Smooth muscle cell (in vitro differentiated cells): Measurements from ENCODE around the gene SLC8A1. TPM values are rescaled to one million over a fixed set of nuclear protein-coding genes. Genes with fewer than 3 reads are reported as not detected.

Experiments
- DNase-seq: peaks from one replicate; lab custom pipeline; 2025; ENCODE audit not compliant: unreplicated experiment; lab: John Stamatoyannopoulos, UW
- H2AFZ ChIP-seq: fragments of 200-600 bp; sonication (generic); 2 replicates; pipeline ENCODE4 v1.6.0; 2016; ENCODE audit warnings: antibody characterized with exemption, low read depth, mild to moderate bottlenecking
- H3F3A ChIP-seq: fragments of 200-600 bp; sonication (generic); 2 replicates; pipeline ENCODE4 v1.6.0; 2017; ENCODE audit warnings: antibody characterized with exemption, low read depth
- H3K27ac ChIP-seq: fragments of 200-600 bp; sonication (generic); 2 replicates; pipeline ENCODE4 v1.5.1; 2016; ENCODE audit warnings: low read depth, mild to moderate bottlenecking
- H3K27me3 ChIP-seq: fragments of 200-600 bp; sonication (generic); 2 replicates; pipeline ENCODE4 v1.6.1; 2016; ENCODE audit warnings: low read depth, mild to moderate bottlenecking
- H3K36me3 ChIP-seq: fragments of 200-600 bp; sonication (generic); 2 replicates; pipeline ENCODE4 v1.5.1; 2016; ENCODE audit warnings: low read depth
- H3K4me1 ChIP-seq: fragments of 200-600 bp; sonication (generic); 2 replicates; pipeline ENCODE4 v1.5.1; 2016; ENCODE audit warnings: low read depth
- H3K4me2 ChIP-seq: fragments of 200-600 bp; sonication (generic); 2 replicates; pipeline ENCODE4 v1.6.0; 2016; ENCODE audit warnings: mild to moderate bottlenecking
- H3K4me3 ChIP-seq: fragments of 200-600 bp; sonication (generic); 2 replicates; pipeline ENCODE4 v1.5.1; 2016; ENCODE audit warnings: mild to moderate bottlenecking
- H3K79me2 ChIP-seq: fragments of 200-600 bp; sonication (generic); 2 replicates; pipeline ENCODE4 v1.6.0; 2016; ENCODE audit warnings: low read depth, mild to moderate bottlenecking
- H3K9ac ChIP-seq: fragments of 200-600 bp; sonication (generic); 2 replicates; pipeline ENCODE4 v1.6.0; 2016; ENCODE audit warnings: low read depth
- H3K9me3 ChIP-seq: fragments of 200-600 bp; sonication (generic); replicated peaks from 2 replicates; pipeline ENCODE4 v1.5.1; 2016; ENCODE audit warnings: low read depth
- H4K20me1 ChIP-seq: fragments of 200-600 bp; sonication (generic); 2 replicates; pipeline ENCODE4 v1.6.0; 2016; ENCODE audit warnings: low read depth
- WGBS: methylation state at CpG from one replicate; pipeline ENCODE4 v1.1.7; 2016; ENCODE audit warnings: low lambda C conversion rate; 5-methylcytosine and 5-hydroxymethylcytosine counted together
- polyA plus RNA-seq: library from polyadenylated mRNA; unstranded; fragments of >200 nt; fragmentation: Nextera tagmentation; extraction: Ambion mirVana; gene quantifications from 2 replicates; pipeline ENCODE4 v1.2.1, GENCODE V29; 2016
- total RNA-seq: library from RNA; depleted of rRNA; stranded (reverse); fragments of >200 nt; gene quantifications from 2 replicates; pipeline ENCODE4 v1.2.3, GENCODE V29; 2014
- TF ChIP-seq, protein P1 (sequence below): fragments of 200-600 bp; sonication (generic); IDR thresholded peaks from 2 replicates; pipeline ENCODE4 v1.5.1; 2017; ENCODE audit warnings: borderline replicate concordance, mild to moderate bottlenecking, antibody characterized with exemption; ENCODE audit not compliant: insufficient read depth, poor library complexity, severe bottlenecking

SLC8A1 gene
- total RNA-seq: 5.3 and 6.3 TPM in 2 replicates
- polyA plus RNA-seq: 1.1 and 1.3 TPM in 2 replicates

DNA sequence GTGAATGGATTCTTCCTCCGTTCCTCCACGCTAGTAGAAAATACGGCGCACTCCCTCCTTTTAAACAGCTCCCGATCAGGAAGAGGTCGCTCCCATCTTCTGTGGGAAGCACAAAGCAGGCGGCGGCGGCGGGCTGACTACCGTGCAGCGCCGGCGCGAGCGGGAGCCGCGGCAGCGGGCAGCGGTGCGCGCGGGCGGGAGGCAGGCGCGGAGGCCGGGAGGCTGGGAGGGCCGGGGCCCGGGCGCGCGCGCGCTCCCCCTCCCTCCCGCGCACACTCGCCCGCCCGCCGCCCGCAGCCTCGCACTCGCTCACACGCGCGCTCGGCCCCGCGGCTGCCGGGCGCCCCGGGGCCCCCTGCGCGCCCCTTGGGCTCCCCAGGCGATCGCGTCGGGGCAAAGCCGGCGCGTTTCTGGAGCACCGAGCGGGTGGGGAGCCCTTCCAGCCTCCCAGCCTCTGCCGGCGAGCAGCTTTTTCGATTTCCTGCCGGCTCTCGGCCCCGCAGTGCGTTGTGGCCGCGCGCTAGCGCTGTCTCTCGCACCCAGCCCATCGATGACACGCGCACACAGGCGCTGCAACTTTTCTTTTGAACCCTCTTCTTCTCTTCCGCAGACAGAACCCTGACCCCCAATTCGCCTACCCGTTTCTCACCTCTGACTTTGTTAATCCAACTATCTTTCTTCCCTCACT is at the start of gene SLC8A1:
Gene SLC8A1 (minus strand): TSS at position 173 of the 688 bp plus-strand sequence.
- Histone ChIP-seq H3K9me3 (no peaks in the 10 kb centered on the region), H4K20me1 (no peaks in the 10 kb centered on the region), H3K79me2 (no peaks in the 10 kb centered on the region), H3K9ac (no peak within 1 kb of the TSS), H3K4me2 (peak within 1 kb of the TSS; percentile 94), H3K27ac (no peak within 1 kb of the TSS), H3F3A (no peaks in the 10 kb centered on the region), H3K36me3 (no peaks in the 10 kb centered on the region), H3K4me3 (peak within 1 kb of the TSS; percentile 63), H3K4me1 (no peaks in the 10 kb centered on the region), H3K27me3 (peaks cover 27% of the 10 kb centered on the region), H2AFZ (peak within 1 kb of the TSS; percentile 91)
- TF ChIP-seq, protein P1, sequence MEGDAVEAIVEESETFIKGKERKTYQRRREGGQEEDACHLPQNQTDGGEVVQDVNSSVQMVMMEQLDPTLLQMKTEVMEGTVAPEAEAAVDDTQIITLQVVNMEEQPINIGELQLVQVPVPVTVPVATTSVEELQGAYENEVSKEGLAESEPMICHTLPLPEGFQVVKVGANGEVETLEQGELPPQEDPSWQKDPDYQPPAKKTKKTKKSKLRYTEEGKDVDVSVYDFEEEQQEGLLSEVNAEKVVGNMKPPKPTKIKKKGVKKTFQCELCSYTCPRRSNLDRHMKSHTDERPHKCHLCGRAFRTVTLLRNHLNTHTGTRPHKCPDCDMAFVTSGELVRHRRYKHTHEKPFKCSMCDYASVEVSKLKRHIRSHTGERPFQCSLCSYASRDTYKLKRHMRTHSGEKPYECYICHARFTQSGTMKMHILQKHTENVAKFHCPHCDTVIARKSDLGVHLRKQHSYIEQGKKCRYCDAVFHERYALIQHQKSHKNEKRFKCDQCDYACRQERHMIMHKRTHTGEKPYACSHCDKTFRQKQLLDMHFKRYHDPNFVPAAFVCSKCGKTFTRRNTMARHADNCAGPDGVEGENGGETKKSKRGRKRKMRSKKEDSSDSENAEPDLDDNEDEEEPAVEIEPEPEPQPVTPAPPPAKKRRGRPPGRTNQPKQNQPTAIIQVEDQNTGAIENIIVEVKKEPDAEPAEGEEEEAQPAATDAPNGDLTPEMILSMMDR: no peak
- no peak for DNase-seq
- 1% methylated on average over 42 of the region's 82 CpGs for WGBS

DNA sequence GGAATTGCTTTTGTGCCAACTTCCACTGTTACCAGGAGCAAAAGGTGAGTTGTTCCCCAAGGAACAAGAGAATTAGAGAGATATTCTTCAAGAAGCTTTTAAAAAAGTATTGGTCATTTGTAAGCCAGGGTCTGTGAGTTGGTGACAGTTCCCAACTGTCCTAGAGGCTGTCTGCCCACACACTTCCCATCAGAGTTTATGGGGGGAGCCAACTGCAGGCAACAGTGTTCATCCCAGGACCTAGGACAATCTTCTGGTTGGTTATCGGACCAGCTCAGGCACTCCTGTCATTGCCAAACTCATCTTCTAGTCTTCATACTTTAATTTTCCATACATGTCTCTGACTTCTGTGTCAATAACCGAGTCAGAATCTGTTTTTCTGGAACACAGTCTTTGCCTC is 47.5 kb upstream of the SLC8A1 start:
- Histone ChIP-seq H3K36me3 (no peaks in the 10 kb centered on the region), H3F3A (no peaks in the 10 kb centered on the region), H2AFZ (no peak overlapping the region), H3K4me1 (no peaks in the 10 kb centered on the region), H3K27me3 (no peaks in the 10 kb centered on the region), H3K27ac (no peak overlapping the region), H3K9me3 (no peaks in the 10 kb centered on the region), H3K4me2 (no peak overlapping the region), H4K20me1 (no peaks in the 10 kb centered on the region), H3K9ac (no peak overlapping the region), H3K4me3 (no peak overlapping the region), H3K79me2 (no peaks in the 10 kb centered on the region)
- TF ChIP-seq, protein P1: no peak
- DNase-seq: no peak
- 91% methylated on average over 2 of the region's 2 CpGs for WGBS

DNA sequence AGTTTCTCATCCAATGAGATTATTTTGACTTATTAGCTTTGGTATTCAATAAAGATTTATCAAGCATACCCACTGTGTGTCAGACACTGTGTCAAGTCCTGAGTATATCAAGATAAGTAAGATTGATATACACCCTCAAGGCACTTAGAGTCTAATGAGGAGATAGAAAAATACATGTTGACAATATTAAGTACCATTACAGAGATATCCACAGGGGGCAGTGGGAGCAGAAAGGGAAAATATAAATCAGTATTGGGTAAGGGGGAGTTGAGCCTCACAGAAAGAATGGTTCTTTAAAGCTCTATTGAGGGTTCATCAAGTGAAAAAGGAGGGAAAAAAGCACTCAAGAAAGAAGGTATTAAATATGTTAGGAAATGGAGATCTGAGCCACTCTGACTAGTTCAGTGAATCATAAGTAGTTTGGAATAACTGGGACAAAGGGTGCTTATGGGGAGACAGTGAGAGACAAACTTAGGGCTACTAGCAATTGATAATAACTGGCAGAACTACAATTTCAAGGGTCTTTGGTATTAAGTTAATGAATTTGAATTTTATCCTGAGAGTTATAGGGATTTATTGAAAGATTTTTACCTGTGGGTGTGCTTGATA is 45.5 kb upstream of the SLC8A1 start:
- TF ChIP-seq, protein P1: no peak
- no peak overlapping the region for H3K9ac ChIP-seq
- H3K79me2 ChIP-seq: no peaks in the 10 kb centered on the region
- no peak overlapping the region for H3K4me3 ChIP-seq
- no peak overlapping the region for H3K4me2 ChIP-seq
- no peaks in the 10 kb centered on the region for H3F3A ChIP-seq
- no peaks in the 10 kb centered on the region for H3K9me3 ChIP-seq
- no peaks in the 10 kb centered on the region for H3K4me1 ChIP-seq
- no peaks in the 10 kb centered on the region for H3K36me3 ChIP-seq
- no peak for DNase-seq
- no peak overlapping the region for H2AFZ ChIP-seq
- H4K20me1 ChIP-seq: no peaks in the 10 kb centered on the region
- H3K27me3 ChIP-seq: no peaks in the 10 kb centered on the region
- no peak overlapping the region for H3K27ac ChIP-seq

DNA sequence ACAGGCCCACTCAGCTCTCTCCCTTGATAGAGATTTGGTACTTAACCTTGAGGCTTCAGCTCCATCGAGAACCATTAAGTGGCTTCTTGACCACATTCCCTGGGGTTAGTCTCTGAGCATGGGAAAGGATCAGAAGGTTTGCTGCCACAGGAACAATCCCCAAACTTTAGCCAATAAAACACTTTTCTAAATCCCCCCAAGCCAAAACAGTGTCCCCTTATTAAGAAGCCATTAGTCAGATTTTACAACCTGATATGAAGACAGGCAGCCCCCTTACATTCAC is 37.7 kb upstream of the SLC8A1 start:
- 45% methylated on average over 1 of the region's 1 CpG for WGBS
- TF ChIP-seq, protein P1: no peak
- no peak for DNase-seq
- Histone ChIP-seq H3F3A (no peaks in the 10 kb centered on the region), H3K27ac (no peak overlapping the region), H3K4me3 (peak overlapping the region; percentile 0), H3K27me3 (no peaks in the 10 kb centered on the region), H3K9ac (no peak overlapping the region), H3K9me3 (no peaks in the 10 kb centered on the region), H3K4me1 (peaks cover 6% of the 10 kb centered on the region), H3K4me2 (peak overlapping the region; percentile 36), H4K20me1 (no peaks in the 10 kb centered on the region), H3K79me2 (no peaks in the 10 kb centered on the region), H2AFZ (peak overlapping the region; percentile 44), H3K36me3 (no peaks in the 10 kb centered on the region)
